ENCODE results near the gene DYRK4. TPM values are rescaled to one million over a fixed set of nuclear protein-coding genes. Genes with fewer than 3 reads are reported as not detected.

Gene DYRK4
- total RNA-seq, 1 donor from 2014 or later: 29.9 TPM

Other genes with a start within 250 kb of the DYRK4 start
- 13.4 TPM in 2 replicates for gene TIGAR, start 241.0 kb upstream of the DYRK4 start, total RNA-seq
- gene FGF23, start 182.5 kb upstream of the DYRK4 start, total RNA-seq: not detected in 2 replicates
- not detected in 2 replicates for gene FGF6, start 116.4 kb upstream of the DYRK4 start, total RNA-seq
- gene RAD51AP1, start 23.3 kb upstream of the DYRK4 start, total RNA-seq: 31.4 and 35.8 TPM in 2 replicates
- 0.42 and 1.1 TPM in 2 replicates for gene AKAP3, start 86.8 kb downstream of the DYRK4 start, total RNA-seq
- gene NDUFA9, start 86.9 kb downstream of the DYRK4 start, total RNA-seq: 130 and 139 TPM in 2 replicates
- 0.82 and 0.99 TPM in 2 replicates for gene GALNT8, start 158.2 kb downstream of the DYRK4 start, total RNA-seq

Measured in activated CD4-positive, alpha-beta T cell treated with anti-CD3 and anti-CD28 coated beads, Interleukin-2, amount 10 ng/mL, durations not matched to agents 24 days and 14 days (primary cell).